ENCODE measurements around the gene C2. TPM values are rescaled to one million over a fixed set of nuclear protein-coding genes. Genes with fewer than 3 reads are reported as not detected.

Gene C2
- total RNA-seq, 2 donors from 2014 or later = 0.92 TPM; not detected in 1

- peaks cover 10% of the 10 kb centered on the region for H3K36me3 Mint-ChIP-seq
Observed at GRCh38 chr6:31888276-31889258, 39.0 kb upstream of the C2 start.

GRCh38 chr6:31889331-31889972, 38.1 kb upstream of the C2 start:
- Mint-ChIP-seq H3K4me1 (ENCODE audit: low read depth in 2 of 2) (peaks cover 4 to 6% of the 10 kb centered on the region in 2 donors), H3K27me3 (no peaks in the 10 kb centered on the region)

More at GRCh38 chr6:31888276-31889258, 39.0 kb upstream of the C2 start:
- H3K27ac Mint-ChIP-seq = no peak overlapping the region
- no peaks in the 10 kb centered on the region for H3K9me3 Mint-ChIP-seq
- DNase-seq (ENCODE audit: low spot score) (no peak), ATAC-seq (peak in 1 of 2 donors; percentile 25)
- peaks cover 4 to 6% of the 10 kb centered on the region in 2 donors for H3K4me1 Mint-ChIP-seq (ENCODE audit: low read depth in 2 of 2)
- no peak overlapping the region for H3K4me3 Mint-ChIP-seq
- no peaks in the 10 kb centered on the region for H3K27me3 Mint-ChIP-seq

GRCh38 chr6:31892821-31893220, 34.7 kb upstream of the C2 start:
- Mint-ChIP-seq H3K4me1 (ENCODE audit: low read depth in 2 of 2) (peaks cover 16% of the 10 kb centered on the region in 2 donors), H3K27me3 (no peaks in the 10 kb centered on the region), H3K9me3 (no peaks in the 10 kb centered on the region), H3K4me3 (no peak overlapping the region), H3K36me3 (peaks cover 4% of the 10 kb centered on the region), H3K27ac (peak overlapping the region in 1 of 2 donors; percentile 30)
- ATAC-seq (no peak), DNase-seq (ENCODE audit: low spot score) (no peak)

More at GRCh38 chr6:31889331-31889972, 38.1 kb upstream of the C2 start:
- no peak for DNase-seq (ENCODE audit: low spot score)
- Mint-ChIP-seq H3K27ac (no peak overlapping the region), H3K4me3 (no peak overlapping the region), H3K36me3 (peaks cover 10% of the 10 kb centered on the region), H3K9me3 (no peaks in the 10 kb centered on the region)
- no peak for ATAC-seq

GRCh38 chr6:31896493-31896855, 31.0 kb upstream of the C2 start:
- no peaks in the 10 kb centered on the region for H3K36me3 Mint-ChIP-seq
- peaks cover 34 to 35% of the 10 kb centered on the region in 2 donors for H3K4me1 Mint-ChIP-seq (ENCODE audit: low read depth in 2 of 2)
- H3K27me3 Mint-ChIP-seq = no peaks in the 10 kb centered on the region
- no peak for ATAC-seq
- peak overlapping the region; percentile 83 for H3K4me3 Mint-ChIP-seq
- no peak for DNase-seq (ENCODE audit: low spot score)
- H3K9me3 Mint-ChIP-seq = no peaks in the 10 kb centered on the region
- H3K27ac Mint-ChIP-seq = peak overlapping the region; percentile 74 to 78

GRCh38 chr6:31896856-31897611, 30.5 kb upstream of the C2 start:
- H3K27ac Mint-ChIP-seq = peak overlapping the region; percentile 74 to 78
- no peaks in the 10 kb centered on the region for H3K27me3 Mint-ChIP-seq
- H3K36me3 Mint-ChIP-seq = no peaks in the 10 kb centered on the region
- DNase-seq (ENCODE audit: low spot score) = no peak
- no peaks in the 10 kb centered on the region for H3K9me3 Mint-ChIP-seq
- ATAC-seq = peak; percentile 2 to 9
- peaks cover 34 to 35% of the 10 kb centered on the region in 2 donors for H3K4me1 Mint-ChIP-seq (ENCODE audit: low read depth in 2 of 2)
- H3K4me3 Mint-ChIP-seq = peak overlapping the region; percentile 83

GRCh38 chr6:31897612-31898382, 29.7 kb upstream of the C2 start, which contains the start of gene EHMT2:
Gene EHMT2 (minus strand): TSS chr6:31897698. CDS start chr6:31897677, 21 bp downstream.
- peaks cover 36 to 40% of the 10 kb centered on the region in 2 donors for H3K4me1 Mint-ChIP-seq (ENCODE audit: low read depth in 2 of 2)
- peak within 1 kb of the TSS; percentile 81 to 97 for H3K27ac Mint-ChIP-seq
- H3K4me3 Mint-ChIP-seq = peak within 1 kb of the TSS; percentile 95
- DNase-seq (ENCODE audit: low spot score) = peak; percentile 91
- peak; percentile 81 to 87 for ATAC-seq
- H3K9me3 Mint-ChIP-seq = no peaks in the 10 kb centered on the region
- H3K27me3 Mint-ChIP-seq = no peaks in the 10 kb centered on the region
- no peaks in the 10 kb centered on the region for H3K36me3 Mint-ChIP-seq

- H3K27ac Mint-ChIP-seq = peak overlapping the region; percentile 81 to 97
- H3K4me1 Mint-ChIP-seq (ENCODE audit: low read depth in 2 of 2) = peaks cover 39 to 44% of the 10 kb centered on the region in 2 donors
- H3K36me3 Mint-ChIP-seq = no peaks in the 10 kb centered on the region
- ATAC-seq (no peak), DNase-seq (ENCODE audit: low spot score) (no peak)
- peak overlapping the region; percentile 95 for H3K4me3 Mint-ChIP-seq
- H3K27me3 Mint-ChIP-seq = no peaks in the 10 kb centered on the region
- H3K9me3 Mint-ChIP-seq = no peaks in the 10 kb centered on the region
Observed at GRCh38 chr6:31898383-31899011, 29.0 kb upstream of the C2 start.

- Mint-ChIP-seq H3K4me3 (peak overlapping the region; percentile 95), H3K36me3 (no peaks in the 10 kb centered on the region), H3K4me1 (ENCODE audit: low read depth in 2 of 2) (peaks cover 39 to 44% of the 10 kb centered on the region in 2 donors), H3K9me3 (no peaks in the 10 kb centered on the region), H3K27ac (peak overlapping the region; percentile 21 to 81), H3K27me3 (no peaks in the 10 kb centered on the region)
- no peak for ATAC-seq
- DNase-seq (ENCODE audit: low spot score) = no peak
Observed at GRCh38 chr6:31899215-31899614, 28.3 kb upstream of the C2 start.

- no peaks in the 10 kb centered on the region for H3K36me3 Mint-ChIP-seq
- H3K4me3 Mint-ChIP-seq = peak overlapping the region; percentile 95
- DNase-seq (ENCODE audit: low spot score) = no peak
- peak overlapping the region; percentile 21 to 81 for H3K27ac Mint-ChIP-seq
- H3K27me3 Mint-ChIP-seq = no peaks in the 10 kb centered on the region
- no peaks in the 10 kb centered on the region for H3K9me3 Mint-ChIP-seq
- no peak for ATAC-seq
- peaks cover 39 to 44% of the 10 kb centered on the region in 2 donors for H3K4me1 Mint-ChIP-seq (ENCODE audit: low read depth in 2 of 2)
Observed at GRCh38 chr6:31899882-31900722, 27.4 kb upstream of the C2 start.

GRCh38 chr6:31900917-31901414, 26.6 kb upstream of the C2 start:
- Mint-ChIP-seq H3K36me3 (no peaks in the 10 kb centered on the region), H3K4me1 (ENCODE audit: low read depth in 2 of 2) (peaks cover 35 to 39% of the 10 kb centered on the region in 2 donors), H3K4me3 (peak overlapping the region; percentile 30), H3K9me3 (no peaks in the 10 kb centered on the region), H3K27ac (no peak overlapping the region), H3K27me3 (no peaks in the 10 kb centered on the region)
- DNase-seq (ENCODE audit: low spot score) (no peak), ATAC-seq (no peak)

- Mint-ChIP-seq H3K9me3 (no peaks in the 10 kb centered on the region), H3K36me3 (no peaks in the 10 kb centered on the region), H3K27ac (peak overlapping the region in 1 of 2 donors; percentile 46), H3K27me3 (peaks cover 0 to 3% of the 10 kb centered on the region in 2 donors), H3K4me1 (ENCODE audit: low read depth in 2 of 2) (peaks cover 31 to 34% of the 10 kb centered on the region in 2 donors), H3K4me3 (peak overlapping the region; percentile 74)
- DNase-seq (ENCODE audit: low spot score) (no peak), ATAC-seq (peak; percentile 1 to 5)
Observed at GRCh38 chr6:31901415-31901952, 26.0 kb upstream of the C2 start.

All from natural killer cell treated with Interleukin-12 subunit alpha and Interleukin-12 subunit beta and Interleukin-15 and Interleukin-18, amount 100 ng/mL, for 72 hours (primary cell).